PFSK-1 (cell line): ENCODE measurements around the gene TENM3.

Source experiments
- FOXP2 ChIP-seq: optimal IDR thresholded peaks from 2 replicates; pipeline ENCODE3; 2011; ENCODE audit warnings: borderline replicate concordance, control low read depth, inconsistent platforms; ENCODE audit not compliant: insufficient read depth; ENCODE audit errors: extremely low read length, extremely low read depth
- POLR2AphosphoS5 ChIP-seq: IDR thresholded peaks from 2 replicates; pipeline ENCODE4 v1.6.1; 2012; ENCODE audit warnings: low read depth, mild to moderate bottlenecking, control low read depth, low read length, moderate library complexity
- REST ChIP-seq, 2 experiments: IDR thresholded peaks; 2 replicates each; pipeline versions ENCODE4 v1.6.1 to v1.8.0; 2011 to 2012; ENCODE audit warnings: low read depth in 2 of 2, low read length in 2 of 2, control low read depth in 1 of 2, inconsistent platforms in 1 of 2, mild to moderate bottlenecking in 1 of 2, moderate library complexity in 1 of 2; ENCODE audit not compliant: insufficient read depth in 1 of 2
- SIN3A ChIP-seq: IDR thresholded peaks from 2 replicates; pipeline ENCODE4 v1.6.1; 2012; ENCODE audit warnings: mild to moderate bottlenecking, low read length, moderate library complexity, borderline replicate concordance; ENCODE audit not compliant: insufficient read depth
- TAF1 ChIP-seq: IDR thresholded peaks from 2 replicates; pipeline ENCODE4 v1.6.1; 2012; ENCODE audit warnings: low read length, control low read depth, borderline replicate concordance; ENCODE audit not compliant: insufficient read depth

TENM3 gene

GRCh38 chr4:182711211-182711610 lies 468.0 kb downstream of the TENM3 start:
- TF ChIP-seq TAF1 (no peak), SIN3A (no peak), POLR2AphosphoS5 (no peak), REST (IDR thresholded peaks at IDR 0.05; ENCODE audit: insufficient read depth in 1 of 2, low read depth in 2 of 2, low read length in 2 of 2) (no peak), FOXP2 (no peak)

DNA sequence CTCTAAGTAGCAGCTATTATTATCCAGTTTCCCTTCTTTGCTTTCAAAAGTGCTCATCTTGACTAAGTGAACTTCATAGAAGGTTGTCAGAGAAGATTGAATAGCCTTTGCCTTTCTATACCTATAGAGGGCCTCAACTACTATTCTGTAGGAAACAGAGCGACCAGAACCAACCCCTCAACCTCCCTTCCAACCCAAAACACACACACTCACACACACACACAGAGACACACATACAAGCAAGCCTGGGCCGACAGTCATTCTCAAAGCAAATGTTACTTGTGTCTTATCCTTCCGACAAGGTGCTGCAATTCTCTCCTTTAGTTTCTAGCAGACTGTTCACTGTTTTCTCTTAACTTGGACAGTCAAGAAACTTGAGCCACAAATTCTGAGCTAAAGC lies 472.3 kb downstream of the TENM3 start:
- TF ChIP-seq REST (IDR thresholded peaks at IDR 0.05; ENCODE audit: insufficient read depth in 1 of 2, low read depth in 2 of 2, low read length in 2 of 2) (no peak), FOXP2 (no peak), POLR2AphosphoS5 (no peak), TAF1 (no peak), SIN3A (no peak)

GRCh38 chr4:182716192-182716591 lies 473.0 kb downstream of the TENM3 start:
- TF ChIP-seq FOXP2 (no peak), POLR2AphosphoS5 (no peak), TAF1 (no peak), REST (IDR thresholded peaks at IDR 0.05; ENCODE audit: insufficient read depth in 1 of 2, low read depth in 2 of 2, low read length in 2 of 2) (no peak), SIN3A (no peak)

DNA sequence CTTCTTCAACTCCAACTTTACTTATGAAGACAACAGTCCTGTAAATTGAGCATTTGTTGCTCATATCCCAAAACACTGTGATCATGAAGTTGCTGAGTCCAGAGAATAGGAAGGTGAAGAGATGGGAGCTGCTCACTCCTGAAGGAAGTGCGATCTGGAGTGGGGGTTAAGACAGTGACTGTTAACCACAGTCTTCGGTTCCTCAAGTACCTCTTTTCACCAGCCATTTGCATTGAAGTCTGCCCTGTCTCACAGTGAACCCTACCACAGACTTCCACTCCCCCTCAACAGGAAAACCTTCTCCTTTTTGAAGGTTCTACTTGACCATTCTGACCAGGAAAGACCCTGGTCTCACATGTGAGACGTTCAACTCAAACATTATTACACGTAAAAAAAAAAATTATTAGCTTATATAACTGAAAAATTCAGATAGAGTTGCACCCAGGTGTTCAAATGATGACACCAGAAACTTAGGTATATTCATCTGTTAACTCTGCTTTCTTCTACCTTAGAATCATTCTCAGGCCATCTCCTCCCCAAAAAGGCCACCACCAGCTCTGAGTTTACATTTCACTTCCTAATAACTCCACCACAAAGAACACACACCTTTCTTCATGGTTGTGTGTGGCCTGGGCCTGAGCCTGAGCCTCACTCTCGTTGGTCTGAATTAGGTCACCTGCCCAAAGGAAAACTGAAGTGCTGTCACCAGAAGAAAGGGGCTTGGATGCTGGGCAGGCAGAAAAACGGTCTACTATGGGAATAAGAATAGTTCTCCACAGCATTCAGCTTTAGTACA lies 474.8 kb downstream of the TENM3 start:
- no peak for TF ChIP-seq REST (IDR thresholded peaks at IDR 0.05; ENCODE audit: insufficient read depth in 1 of 2, low read depth in 2 of 2, low read length in 2 of 2)
- TF ChIP-seq SIN3A, result no peak
- TF ChIP-seq POLR2AphosphoS5, result no peak
- no peak for TF ChIP-seq FOXP2
- TF ChIP-seq TAF1, result no peak

GRCh38 chr4:182724414-182724813 lies 481.2 kb downstream of the TENM3 start:
- TF ChIP-seq FOXP2, result no peak
